Left renal pelvis (tissue), 4 donors: ENCODE results near the gene MAGEB4. TPM values are rescaled to one million over a fixed set of nuclear protein-coding genes. Genes with fewer than 3 reads are reported as not detected.
"Not testable (repeated sequence)": the region's sequence is repeated elsewhere in the genome, so short reads cannot be mapped to it uniquely, and the experiment has no call there.

Source experiments
- DNase-seq, 4 donors: peaks; one replicate each; pipeline ENCODE4 v3.0.0-alpha.2; 2013; ENCODE audit warnings: low read depth in 4 of 4, low spot score in 3 of 4
- polyA plus RNA-seq, 4 donors: library from polyadenylated mRNA; unstranded; fragments of 120-200 nt; gene quantifications; one replicate each; pipeline ENCODE4 v1.2.1, GENCODE V29; 2013; ENCODE audit not compliant: insufficient read length in 4 of 4

The MAGEB4 gene
- polyA plus RNA-seq = not detected

GRCh38 chrX:30241724-30242415, at the start of gene MAGEB4:
MAGEB4 (plus strand) TSS chrX:30242000; CDS start chrX:30242136, 136 bp downstream.
- DNase-seq = no peak

GRCh38 chrX:30193910-30194309, 47.9 kb upstream of the MAGEB4 start:
- DNase-seq = not testable (repeated sequence)

- DNase-seq = no peak
Observed at GRCh38 chrX:30196322-30196721, 45.5 kb upstream of the MAGEB4 start.

DNA sequence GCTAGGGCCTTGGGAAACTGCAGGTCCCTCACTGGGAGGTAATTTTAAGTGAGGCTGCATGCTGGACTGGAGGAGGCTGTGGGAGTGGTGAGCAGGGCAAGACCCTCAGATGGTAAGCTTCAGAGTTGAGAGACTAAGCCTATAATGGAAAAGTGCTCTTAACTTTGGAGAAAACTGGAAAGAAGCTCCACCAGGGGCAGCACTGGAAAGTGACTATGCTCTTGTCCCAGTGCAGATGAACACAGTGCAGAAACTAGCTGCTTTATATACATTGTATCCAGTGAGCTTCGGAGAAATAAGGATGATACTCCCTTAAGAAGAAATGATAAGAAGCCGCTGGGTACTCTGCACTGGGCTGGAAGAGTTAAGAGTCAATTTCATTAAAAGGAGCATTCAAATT, 29.6 kb upstream of the MAGEB4 start:
- no peak for DNase-seq

GRCh38 chrX:30215357-30215843, 26.4 kb upstream of the MAGEB4 start, which contains the start of gene MAGEB2:
MAGEB2 (plus strand) TSS chrX:30215563; CDS start chrX:30218581, 3,018 bp downstream.
- no peak for DNase-seq

DNA sequence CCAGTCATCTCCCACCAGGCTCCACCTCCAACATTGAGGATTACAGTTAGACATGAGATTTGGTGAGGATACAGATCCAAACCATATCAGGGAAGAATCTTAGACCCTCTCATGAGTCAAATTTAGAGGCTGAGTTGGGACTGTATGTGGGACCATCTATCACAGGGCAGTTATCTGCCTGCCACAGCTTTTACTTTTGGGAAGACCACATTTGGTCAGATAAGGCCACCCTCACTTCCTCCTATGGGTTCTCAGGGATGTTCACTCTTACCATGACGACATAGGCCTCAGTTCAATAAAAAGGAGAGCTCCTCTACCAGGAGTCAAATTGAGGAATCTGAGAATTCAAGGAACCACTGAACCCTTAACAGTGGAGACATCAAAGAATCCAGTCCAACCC, 24.3 kb upstream of the MAGEB4 start:
- DNase-seq = no peak

DNA sequence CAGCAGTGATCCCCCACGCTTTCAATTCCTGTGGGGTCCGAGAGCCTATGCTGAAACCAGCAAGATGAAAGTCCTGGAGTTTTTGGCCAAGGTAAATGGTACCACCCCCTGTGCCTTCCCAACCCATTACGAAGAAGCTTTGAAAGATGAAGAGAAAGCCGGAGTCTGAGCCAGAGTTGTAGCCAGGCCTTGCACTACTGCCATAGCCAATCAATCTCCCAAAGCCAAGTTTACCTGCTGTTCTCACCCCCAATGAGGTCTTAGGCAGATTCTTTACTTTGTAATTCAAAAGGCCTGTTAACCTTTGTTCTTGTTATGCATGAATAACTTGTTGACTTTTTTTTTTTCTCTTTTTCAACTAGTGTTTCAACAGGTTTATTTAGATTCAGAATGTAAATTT, 22.4 kb upstream of the MAGEB4 start:
- DNase-seq = no peak

DNA sequence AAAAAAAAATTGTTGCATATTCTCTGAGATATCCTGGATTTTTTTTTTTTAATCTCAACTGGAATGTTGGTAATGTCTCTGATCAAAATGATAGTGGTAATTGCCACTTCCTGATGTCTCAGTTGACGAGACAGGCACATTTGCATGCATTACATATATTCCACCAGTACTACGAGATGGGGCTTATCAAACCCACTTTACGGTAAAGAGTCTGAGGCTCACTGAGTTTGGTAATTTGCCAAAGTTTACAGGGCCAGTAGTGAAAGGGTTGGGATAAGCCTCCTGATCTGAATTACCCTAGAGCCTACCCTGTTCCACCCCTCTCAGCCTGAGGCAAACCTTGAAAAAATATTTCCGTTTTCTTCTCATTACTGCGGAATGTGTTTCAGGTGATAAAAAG, 21.1 kb upstream of the MAGEB4 start:
- DNase-seq = no peak

DNA sequence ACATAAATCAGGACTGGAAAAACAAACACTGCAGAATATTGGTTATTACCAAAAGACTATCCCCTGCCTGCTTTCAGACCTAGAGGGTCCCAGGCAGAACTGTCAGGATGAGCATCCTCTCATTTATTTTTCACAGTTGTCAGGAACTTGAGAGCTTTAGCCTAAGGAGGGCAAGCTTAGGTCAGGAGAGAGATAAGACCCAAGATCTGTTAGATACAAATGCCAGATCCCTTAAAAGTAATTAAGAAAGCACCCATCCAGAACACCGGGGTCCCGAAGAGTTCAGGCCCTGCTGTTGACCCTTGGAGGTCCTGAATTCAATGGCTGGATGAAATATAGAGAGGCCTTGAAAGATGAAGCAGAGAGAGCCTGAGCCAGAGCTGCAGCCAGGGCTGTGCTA, 17.3 kb upstream of the MAGEB4 start:
- no peak for DNase-seq

DNA sequence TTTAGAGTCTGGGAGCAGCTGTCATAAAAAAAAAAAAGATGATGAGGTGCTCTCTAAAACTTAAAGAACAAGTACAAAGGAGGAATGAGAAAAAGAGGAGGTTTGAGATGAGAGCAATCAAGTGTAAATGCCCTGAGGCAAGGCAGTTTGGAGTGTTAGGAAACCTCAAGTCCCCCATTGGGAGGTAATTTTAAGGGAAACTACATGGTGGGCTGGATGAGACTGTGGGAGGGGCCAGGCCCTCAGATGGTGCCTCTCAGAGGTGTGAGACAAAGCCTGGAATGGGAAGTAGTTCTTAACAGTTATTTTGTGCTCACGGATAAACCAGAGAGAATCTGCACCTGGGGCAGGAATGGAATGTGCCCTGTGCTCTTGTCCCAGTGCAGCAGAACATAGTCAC, 13.3 kb upstream of the MAGEB4 start:
- DNase-seq = no peak

DNA sequence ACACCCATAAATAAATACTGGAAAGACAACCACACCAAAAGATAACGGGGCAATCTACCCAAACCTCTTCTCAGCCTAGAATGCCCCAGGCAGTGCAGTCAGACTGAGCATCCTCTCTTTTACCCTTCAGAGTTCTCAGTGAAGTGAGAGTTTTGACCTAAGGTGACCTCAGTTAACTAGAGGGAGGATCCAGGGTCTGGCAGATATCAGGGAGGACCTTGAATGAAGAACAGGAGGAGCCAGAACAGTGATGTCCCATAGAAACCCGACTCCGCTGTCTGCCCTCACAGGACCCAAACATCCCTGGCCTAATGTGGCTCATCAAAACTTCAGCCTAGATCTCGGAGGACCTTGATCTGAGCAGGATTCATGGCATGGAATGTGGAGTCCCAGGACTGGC, 11.4 kb upstream of the MAGEB4 start, which contains the start of gene MAGEB3:
Gene MAGEB3, plus strand, starts transcription at position 263 of the 400 bp plus-strand sequence. CDS start 5,268 bp downstream, outside the sequence.
- no peak for DNase-seq

GRCh38 chrX:30246769-30247489, 5.1 kb downstream of the MAGEB4 start, which contains the start of gene MAGEB1:
MAGEB1 (plus strand) TSS chrX:30247146; CDS start chrX:30250494, 3,348 bp downstream.
- no peak for DNase-seq

- no peak for DNase-seq
Observed at GRCh38 chrX:30248854-30249253, 7.1 kb downstream of the MAGEB4 start.

DNA sequence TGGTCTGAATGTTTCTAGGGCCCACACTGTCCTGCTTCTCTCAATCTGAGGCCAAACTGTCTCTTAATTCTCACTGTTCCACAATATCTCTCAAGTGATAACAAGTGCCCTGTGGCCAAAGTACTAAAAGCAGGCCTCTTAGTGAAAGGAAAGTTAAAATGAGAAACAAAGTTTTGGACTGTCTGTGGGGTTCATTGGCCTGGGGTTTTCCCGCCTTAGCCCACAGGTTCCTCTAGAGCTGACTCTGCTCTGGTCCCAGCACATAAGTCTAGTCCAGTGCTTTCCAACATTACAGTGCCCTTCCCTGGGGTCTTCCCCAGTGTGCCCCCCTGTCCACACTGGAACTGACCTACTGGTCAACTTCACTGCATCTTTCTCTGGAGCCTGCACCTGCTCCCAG, 11.5 kb downstream of the MAGEB4 start:
- no peak for DNase-seq

GRCh38 chrX:30259927-30260326, 18.1 kb downstream of the MAGEB4 start:
- no peak for DNase-seq

- no peak for DNase-seq
Observed at GRCh38 chrX:30261012-30261411, 19.2 kb downstream of the MAGEB4 start.

GRCh38 chrX:30262763-30263162, 21.0 kb downstream of the MAGEB4 start:
- DNase-seq = no peak

- DNase-seq = no peak
Observed at GRCh38 chrX:30270639-30271038, 28.8 kb downstream of the MAGEB4 start.

GRCh38 chrX:30275498-30275897, 33.7 kb downstream of the MAGEB4 start:
- no peak for DNase-seq

DNA sequence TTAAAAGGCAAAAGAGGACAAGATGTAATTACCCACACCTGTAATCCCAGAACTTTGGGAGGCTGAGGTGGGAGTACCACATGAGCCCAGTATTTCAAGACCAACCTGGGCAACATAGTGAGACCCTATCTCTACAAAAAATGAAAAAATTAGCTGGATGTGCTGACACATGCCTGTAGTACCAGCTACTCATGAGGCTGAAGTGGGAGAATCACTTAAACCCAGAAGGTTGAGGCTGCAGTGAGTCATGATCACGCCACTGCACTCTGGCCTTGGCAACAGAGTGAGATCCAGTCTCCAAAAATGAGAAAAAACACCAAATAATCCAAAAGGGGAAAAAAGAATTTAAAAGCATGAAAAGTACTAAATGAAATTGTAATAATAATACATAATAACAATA, 36.6 kb downstream of the MAGEB4 start:
- no peak for DNase-seq

- no peak for DNase-seq
Observed at GRCh38 chrX:30280428-30280827, 38.6 kb downstream of the MAGEB4 start.

GRCh38 chrX:30282527-30282926, 40.7 kb downstream of the MAGEB4 start:
- DNase-seq = no peak
